ENCODE results near the gene PDXDC1.
"Not testable (repeated sequence)": the region's sequence is repeated elsewhere in the genome, so short reads cannot be mapped to it uniquely, and the experiment has no call there.

PDXDC1 gene

DNA sequence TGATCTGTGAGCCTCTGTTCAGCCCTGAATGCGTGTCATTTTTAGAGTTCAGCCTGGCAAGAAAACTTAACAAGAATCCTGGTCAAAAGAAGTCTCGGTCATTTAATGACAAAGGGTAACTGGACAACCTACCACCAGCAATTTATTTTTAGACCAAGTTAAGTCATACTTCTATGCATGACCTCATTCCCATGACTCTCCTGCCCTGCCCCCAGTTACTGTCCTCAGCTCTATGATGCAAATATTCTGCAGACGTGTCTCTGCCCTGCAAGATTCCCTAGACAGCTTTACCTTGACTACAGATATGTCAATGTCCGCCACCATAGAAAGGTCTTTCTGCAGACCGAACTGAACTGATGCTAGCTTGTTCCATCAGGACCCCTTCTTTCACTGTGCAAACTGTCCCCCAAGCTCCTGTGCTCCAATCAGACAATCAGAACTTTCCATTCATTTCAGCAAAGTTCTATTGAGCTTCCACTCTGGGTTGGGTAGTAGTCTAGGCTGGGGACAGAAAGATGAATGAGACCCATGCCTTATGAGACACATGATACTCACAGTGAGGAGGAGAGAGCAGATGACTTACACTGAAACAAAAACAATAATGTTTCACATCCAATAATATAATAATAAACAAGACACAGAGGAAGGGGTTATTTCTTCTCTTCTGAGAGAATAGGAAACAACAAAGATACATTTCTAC lies 194.3 kb downstream of the PDXDC1 start:
- DNase-seq, result not testable (repeated sequence)

DNA sequence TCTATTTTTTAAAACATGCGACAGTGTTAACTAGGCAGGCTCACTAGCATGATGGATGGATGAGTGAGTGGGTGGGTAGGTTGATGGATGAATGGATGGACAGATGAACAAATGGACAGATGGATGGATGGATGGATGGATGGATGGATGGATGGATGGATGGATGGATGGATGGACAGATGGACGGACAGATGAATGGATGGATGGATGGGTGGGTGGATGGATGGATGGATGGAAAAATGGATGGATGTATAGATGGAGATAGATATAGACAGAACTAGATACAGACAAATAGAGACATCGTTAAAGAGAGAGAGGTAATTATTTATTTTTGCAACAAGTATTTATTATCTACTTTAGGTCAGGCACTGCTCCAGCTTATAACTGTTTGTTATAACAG lies 205.1 kb downstream of the PDXDC1 start:
- DNase-seq, result not testable (repeated sequence)

DNA sequence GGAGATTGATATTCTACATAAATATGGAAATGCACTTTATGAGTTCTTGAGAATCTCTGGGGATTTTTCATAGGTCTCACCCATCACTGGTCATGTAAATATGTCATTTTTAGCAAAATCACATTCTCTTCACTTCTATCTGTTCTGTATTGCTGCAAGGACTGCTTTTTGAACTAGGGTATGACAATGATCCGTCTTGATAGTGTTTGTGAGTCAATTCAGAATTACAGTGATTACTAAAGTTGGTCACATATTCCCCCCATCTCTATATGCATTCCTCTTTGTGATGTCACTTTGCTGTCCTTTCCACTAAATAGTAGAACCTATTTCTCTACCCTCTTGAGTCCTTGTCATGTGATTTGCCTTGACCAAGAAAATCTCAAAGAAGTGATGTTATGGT lies 206.1 kb downstream of the PDXDC1 start:
- DNase-seq, result not testable (repeated sequence)

DNA sequence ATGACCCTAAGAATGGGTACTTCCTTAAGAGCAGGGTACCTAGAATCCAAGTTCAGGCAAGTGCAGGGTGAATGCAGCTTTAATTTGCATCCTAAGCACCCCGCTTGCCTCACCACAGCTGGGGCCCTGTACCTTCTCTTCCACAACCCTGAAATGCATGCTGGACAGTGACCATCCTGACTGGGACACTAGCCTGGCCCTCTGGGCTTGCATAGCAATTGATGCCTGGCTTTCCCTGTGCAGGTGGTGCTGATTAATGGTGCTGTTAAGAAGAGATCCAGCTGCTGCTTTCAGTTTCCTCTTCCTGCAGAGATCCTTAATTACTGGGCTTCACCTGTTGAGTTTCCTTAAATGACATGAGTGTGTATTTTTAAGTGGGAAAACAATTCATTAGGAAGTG lies 209.2 kb downstream of the PDXDC1 start:
- not testable (repeated sequence) for DNase-seq
